ACHN (cell line): ENCODE measurements around the gene MARF1.
A peak's percentile ranks its signal among the peaks of the same experiment; 100 is the strongest.
"Not testable (repeated sequence)": the region's sequence is repeated elsewhere in the genome, so short reads cannot be mapped to it uniquely, and the experiment has no call there.

ENCODE experiments used
- DNase-seq: peaks from one replicate; pipeline ENCODE4 v3.0.0-alpha.2; 2015
- in situ Hi-C: cut with HindIII; loops from 2 replicates; pipeline ENCODE4 v1.10.0; 2017; ENCODE audit warnings: low sequenced_read_pairs, low pct_ligation_motif_present, low pct_unique_long_range_greater_than_20kb

MARF1 gene

GRCh38 chr16:15636392-15636873 lies 6.5 kb downstream of the MARF1 start:
- DNase-seq, result no peak
- in situ Hi-C loops, result no loop called here

GRCh38 chr16:15635926-15636325 lies 7.0 kb downstream of the MARF1 start:
- in situ Hi-C loops, result no loop called here

GRCh38 chr16:15631730-15632409 lies 11.1 kb downstream of the MARF1 start:
- in situ Hi-C loops, result no loop called here
- DNase-seq, result no peak

More at GRCh38 chr16:15635926-15636325, 7.0 kb downstream of the MARF1 start:
- DNase-seq, result no peak

GRCh38 chr16:15621889-15622288 lies 21.1 kb downstream of the MARF1 start:
- in situ Hi-C loops, result no loop called here
- DNase-seq, result no peak

- DNase-seq, result no peak
- in situ Hi-C loops, result no loop called here
Measured at GRCh38 chr16:15621456-15621855, 21.5 kb downstream of the MARF1 start.

GRCh38 chr16:15620611-15621195 lies 22.3 kb downstream of the MARF1 start:
- in situ Hi-C loops, result no loop called here
- DNase-seq, result no peak

- peak; percentile 32 for DNase-seq
Measured at GRCh38 chr16:15618392-15618791, 24.6 kb downstream of the MARF1 start.

GRCh38 chr16:15617901-15618300 lies 25.1 kb downstream of the MARF1 start:
- in situ Hi-C loops, result no loop called here

More at GRCh38 chr16:15618392-15618791, 24.6 kb downstream of the MARF1 start:
- in situ Hi-C loops, result no loop called here

GRCh38 chr16:15616475-15617165 lies 26.3 kb downstream of the MARF1 start:
- no peak for DNase-seq
- in situ Hi-C loops, result no loop called here

More at GRCh38 chr16:15617901-15618300, 25.1 kb downstream of the MARF1 start:
- no peak for DNase-seq

GRCh38 chr16:15616012-15616411 lies 26.9 kb downstream of the MARF1 start:
- in situ Hi-C loops, result no loop called here

GRCh38 chr16:15613676-15614075 lies 29.3 kb downstream of the MARF1 start:
- in situ Hi-C loops, result no loop called here
- DNase-seq, result no peak

More at GRCh38 chr16:15616012-15616411, 26.9 kb downstream of the MARF1 start:
- no peak for DNase-seq

- in situ Hi-C loops, result no loop called here
- DNase-seq, result no peak
Measured at GRCh38 chr16:15611610-15612009, 31.3 kb downstream of the MARF1 start.

- in situ Hi-C loops, result no loop called here
- no peak for DNase-seq
Measured at GRCh38 chr16:15610369-15610871, 32.5 kb downstream of the MARF1 start.

GRCh38 chr16:15609286-15609649 lies 33.7 kb downstream of the MARF1 start:
- in situ Hi-C loops, result no loop called here
- DNase-seq, result no peak

GRCh38 chr16:15608398-15609285 lies 34.3 kb downstream of the MARF1 start:
- no peak for DNase-seq
- in situ Hi-C loops, result no loop called here

- DNase-seq, result no peak
- in situ Hi-C loops, result no loop called here
Measured at GRCh38 chr16:15607700-15608396, 35.1 kb downstream of the MARF1 start.

- in situ Hi-C loops, DNase-seq: not testable (repeated sequence)
Measured at GRCh38 chr16:15607221-15607699, 35.7 kb downstream of the MARF1 start.
